OCI-LY7 (cell line): ENCODE results near the gene HMX3.

Experiments
- CTCF ChIP-seq: fragments of 200-600 bp; sonication (generic); conservative IDR thresholded peaks from 2 replicates; pipeline ENCODE4 v1.5.1; 2014; ENCODE audit warnings: mild to moderate bottlenecking, antibody characterized with exemption, low read length, moderate library complexity, mixed read lengths
- EZH2phosphoT487 ChIP-seq: fragments of 200-600 bp; sonication (generic); IDR thresholded peaks from 2 replicates; pipeline ENCODE4 v1.6.1; 2018; ENCODE audit warnings: low read depth, borderline replicate concordance, mild to moderate bottlenecking, mixed run types, antibody characterized with exemption, low read length, moderate library complexity, mixed read lengths

GRCh38 chr10:123148414-123149161 is 12.8 kb downstream of the HMX3 start:
- TF ChIP-seq CTCF (no peak), EZH2phosphoT487 (no peak)
